ENCODE results near the gene GADD45G. TPM values are rescaled to one million over a fixed set of nuclear protein-coding genes. Genes with fewer than 3 reads are reported as not detected.

GADD45G gene
- total RNA-seq: 10 to 100 TPM; 30.3 to 54.2 TPM

GRCh38 chr9:89604729-89605464, at the start of gene GADD45G:
GADD45G (plus strand) TSS chr9:89605012; CDS start chr9:89605122, 110 bp downstream.
- intact Hi-C loops (cut with DNase I): no loop called here
- H3K9me3 ChIP-seq: no peaks in the 10 kb centered on the region
- DNase-seq (peak; percentile 95 to 97 (median 96)), ATAC-seq (peak; percentile 78)
- peaks cover 40% of the 10 kb centered on the region for H3K4me1 ChIP-seq
- peak within 1 kb of the TSS; percentile 90 to 96 (median 92) for H3K27ac ChIP-seq
- H3K36me3 ChIP-seq (replicated peaks in 1 of 2; ENCODE audit: insufficient read depth in 1 of 2, low read depth in 2 of 2): no peaks in the 10 kb centered on the region
- no peaks in the 10 kb centered on the region for H3K27me3 ChIP-seq
- peak within 1 kb of the TSS; percentile 49 to 74 for H3K4me3 ChIP-seq
- WGBS, 2 donors: 1% methylated on average over 28 to 61 of the region's 63 CpGs
- TF ChIP-seq, protein P1, sequence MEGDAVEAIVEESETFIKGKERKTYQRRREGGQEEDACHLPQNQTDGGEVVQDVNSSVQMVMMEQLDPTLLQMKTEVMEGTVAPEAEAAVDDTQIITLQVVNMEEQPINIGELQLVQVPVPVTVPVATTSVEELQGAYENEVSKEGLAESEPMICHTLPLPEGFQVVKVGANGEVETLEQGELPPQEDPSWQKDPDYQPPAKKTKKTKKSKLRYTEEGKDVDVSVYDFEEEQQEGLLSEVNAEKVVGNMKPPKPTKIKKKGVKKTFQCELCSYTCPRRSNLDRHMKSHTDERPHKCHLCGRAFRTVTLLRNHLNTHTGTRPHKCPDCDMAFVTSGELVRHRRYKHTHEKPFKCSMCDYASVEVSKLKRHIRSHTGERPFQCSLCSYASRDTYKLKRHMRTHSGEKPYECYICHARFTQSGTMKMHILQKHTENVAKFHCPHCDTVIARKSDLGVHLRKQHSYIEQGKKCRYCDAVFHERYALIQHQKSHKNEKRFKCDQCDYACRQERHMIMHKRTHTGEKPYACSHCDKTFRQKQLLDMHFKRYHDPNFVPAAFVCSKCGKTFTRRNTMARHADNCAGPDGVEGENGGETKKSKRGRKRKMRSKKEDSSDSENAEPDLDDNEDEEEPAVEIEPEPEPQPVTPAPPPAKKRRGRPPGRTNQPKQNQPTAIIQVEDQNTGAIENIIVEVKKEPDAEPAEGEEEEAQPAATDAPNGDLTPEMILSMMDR (IDR thresholded peaks at IDR 0.05): peak in 4 of 7 experiments; percentile 15 to 61 (median 35)
- TF ChIP-seq POLR2A (IDR thresholded peaks at IDR 0.05): peak; percentile 99 to 100 (median 100)

GRCh38 chr9:89555036-89555415, 49.8 kb upstream of the GADD45G start:
- 63 to 79% methylated on average over 7 of the region's 7 CpGs for WGBS, 2 donors
- no peaks in the 10 kb centered on the region for H3K36me3 ChIP-seq (replicated peaks in 1 of 2; ENCODE audit: insufficient read depth in 1 of 2, low read depth in 2 of 2)
- intact Hi-C loops (cut with DNase I): no loop called here
- H3K4me1 ChIP-seq: peaks cover 11% of the 10 kb centered on the region
- no peak for TF ChIP-seq POLR2A (IDR thresholded peaks at IDR 0.05)
- TF ChIP-seq, protein P1 (IDR thresholded peaks at IDR 0.05): no peak
- no peak for DNase-seq
- H3K27me3 ChIP-seq: no peaks in the 10 kb centered on the region
- no peak overlapping the region for H3K4me3 ChIP-seq
- ATAC-seq: no peak
- H3K27ac ChIP-seq: no peak overlapping the region
- no peaks in the 10 kb centered on the region for H3K9me3 ChIP-seq

DNA sequence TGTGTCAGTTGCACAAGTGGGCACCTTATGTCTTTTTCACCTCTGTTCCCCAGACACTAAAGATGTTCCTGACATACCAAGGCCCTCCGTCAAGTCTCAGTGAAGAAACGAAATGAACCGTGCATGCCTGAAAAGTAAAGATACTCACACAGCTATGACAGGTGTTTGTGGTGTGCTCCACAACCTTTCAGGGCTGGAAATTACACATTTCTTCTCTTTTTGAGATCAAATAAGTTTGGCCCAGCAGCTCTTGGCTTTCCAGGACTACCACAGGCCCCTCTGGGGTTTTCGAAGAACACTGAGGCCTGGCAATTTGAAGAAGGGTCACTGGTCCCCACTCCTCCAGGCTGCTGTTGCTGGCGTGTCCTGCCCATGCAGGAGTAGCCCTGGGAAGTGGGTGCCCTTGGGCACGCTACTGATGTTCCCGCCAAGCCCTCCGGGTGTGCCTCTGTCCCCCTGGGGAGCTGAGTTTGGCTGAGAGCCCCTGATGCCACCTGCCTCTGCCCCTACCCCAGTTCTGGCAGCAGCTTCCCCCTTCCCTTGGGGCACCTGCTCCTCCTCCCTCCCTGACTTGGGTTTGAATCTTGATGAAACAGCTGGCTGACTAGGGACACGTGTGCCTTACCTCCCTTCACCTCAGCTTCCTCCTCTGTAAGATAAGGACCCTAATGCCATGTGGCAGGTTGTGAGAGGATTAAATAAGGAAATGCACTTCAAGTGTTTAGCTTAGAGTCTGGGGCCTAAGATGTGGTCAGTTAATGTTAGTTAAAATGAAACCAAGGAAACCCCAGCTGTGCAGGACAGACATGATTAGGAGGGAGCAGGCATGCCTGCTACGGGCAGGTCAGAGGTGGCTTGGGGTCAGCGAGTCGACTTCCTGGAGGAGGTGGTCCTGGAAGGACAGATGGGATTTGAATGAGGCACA, 49.1 kb upstream of the GADD45G start:
- ATAC-seq (no peak), DNase-seq (no peak)
- WGBS, 2 donors: 74 to 81% methylated on average over 10 to 11 of the region's 12 CpGs
- Histone ChIP-seq H3K9me3 (no peaks in the 10 kb centered on the region), H3K4me1 (peaks cover 11% of the 10 kb centered on the region), H3K36me3 (replicated peaks in 1 of 2; ENCODE audit: insufficient read depth in 1 of 2, low read depth in 2 of 2) (no peaks in the 10 kb centered on the region), H3K27me3 (no peaks in the 10 kb centered on the region), H3K4me3 (no peak overlapping the region), H3K27ac (no peak overlapping the region)
- no peak for TF ChIP-seq POLR2A (IDR thresholded peaks at IDR 0.05)
- TF ChIP-seq, protein P1 (IDR thresholded peaks at IDR 0.05): no peak
- intact Hi-C loops (cut with DNase I): no loop called here

DNA sequence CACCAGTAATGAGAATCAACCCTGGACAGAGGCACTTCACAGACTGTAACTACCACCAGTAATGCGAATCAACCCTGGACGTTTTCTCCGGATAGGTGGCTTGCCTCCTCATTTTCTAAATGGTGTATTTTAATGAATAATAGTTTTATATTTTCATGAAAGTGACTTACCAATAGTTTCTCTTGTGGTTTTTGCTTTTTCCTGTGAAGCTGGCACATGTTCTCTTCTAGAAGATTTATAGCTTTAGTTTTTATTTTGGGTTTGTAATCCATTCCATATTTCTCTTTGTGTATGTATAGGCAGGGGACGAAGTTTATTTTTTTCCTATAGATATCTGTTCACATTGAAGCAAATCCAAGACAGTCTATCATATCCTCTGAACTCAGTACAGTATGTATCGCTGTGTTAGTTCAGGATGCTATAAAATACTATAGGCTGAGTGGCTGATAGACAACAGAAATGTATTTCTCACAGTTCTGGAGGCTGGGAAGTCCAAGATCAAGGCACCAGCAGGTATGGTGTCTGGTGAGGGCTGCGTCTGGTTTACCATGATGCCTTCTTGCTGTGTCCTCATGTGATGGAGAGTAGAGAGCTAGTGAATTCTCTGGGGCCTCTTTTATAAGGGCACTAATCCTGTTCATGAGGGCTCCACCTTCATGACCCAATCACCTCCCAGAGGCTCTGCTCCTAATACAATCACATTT, 46.5 kb upstream of the GADD45G start:
- Histone ChIP-seq H3K27me3 (no peaks in the 10 kb centered on the region), H3K9me3 (no peaks in the 10 kb centered on the region), H3K36me3 (replicated peaks in 1 of 2; ENCODE audit: insufficient read depth in 1 of 2, low read depth in 2 of 2) (no peaks in the 10 kb centered on the region), H3K27ac (no peak overlapping the region), H3K4me1 (peaks cover 26% of the 10 kb centered on the region), H3K4me3 (no peak overlapping the region)
- intact Hi-C loops (cut with DNase I): no loop called here
- no peak for DNase-seq
- ATAC-seq: no peak
- TF ChIP-seq, protein P1 (IDR thresholded peaks at IDR 0.05): no peak
- TF ChIP-seq POLR2A (IDR thresholded peaks at IDR 0.05): no peak
- WGBS, 2 donors: 80 to 92% methylated on average over 6 of the region's 6 CpGs

All from body of pancreas (tissue), 4 donors.